NCI-H2196 (cell line): ENCODE results near the gene TRNT1.

Experiments
- DNase-seq: peaks from one replicate; lab custom pipeline; 2025; ENCODE audit not compliant: unreplicated experiment; lab: John Stamatoyannopoulos, UW

The TRNT1 gene

GRCh38 chr3:3177861-3178497, 51.2 kb downstream of the TRNT1 start:
- no peak for DNase-seq

GRCh38 chr3:3178498-3179328, 52.0 kb downstream of the TRNT1 start:
- no peak for DNase-seq

- peak; percentile 77 for DNase-seq
Observed at GRCh38 chr3:3179407-3180094, 52.8 kb downstream of the TRNT1 start, which contains the start of gene CRBN. Gene CRBN, minus strand, starts transcription at chr3:3179691. Its CDS starts 4 bp downstream, at chr3:3179687.

GRCh38 chr3:3180456-3180855, 53.7 kb downstream of the TRNT1 start:
- DNase-seq = no peak

GRCh38 chr3:3184876-3185275, 58.1 kb downstream of the TRNT1 start:
- no peak for DNase-seq

GRCh38 chr3:3189102-3189727, 62.5 kb downstream of the TRNT1 start:
- no peak for DNase-seq

- no peak for DNase-seq
Observed at GRCh38 chr3:3189961-3190360, 63.2 kb downstream of the TRNT1 start.

GRCh38 chr3:3191675-3192285, 65.0 kb downstream of the TRNT1 start:
- no peak for DNase-seq

GRCh38 chr3:3192286-3192675, 65.5 kb downstream of the TRNT1 start:
- DNase-seq = no peak

GRCh38 chr3:3194861-3195260, 68.1 kb downstream of the TRNT1 start:
- DNase-seq = no peak

- DNase-seq = no peak
Observed at GRCh38 chr3:3196148-3196861, 69.6 kb downstream of the TRNT1 start.
